Measurements from ENCODE around the gene RAD54L.
"Not testable (repeated sequence)": the region's sequence is repeated elsewhere in the genome, so short reads cannot be mapped to it uniquely, and the experiment has no call there.

RAD54L gene

DNA sequence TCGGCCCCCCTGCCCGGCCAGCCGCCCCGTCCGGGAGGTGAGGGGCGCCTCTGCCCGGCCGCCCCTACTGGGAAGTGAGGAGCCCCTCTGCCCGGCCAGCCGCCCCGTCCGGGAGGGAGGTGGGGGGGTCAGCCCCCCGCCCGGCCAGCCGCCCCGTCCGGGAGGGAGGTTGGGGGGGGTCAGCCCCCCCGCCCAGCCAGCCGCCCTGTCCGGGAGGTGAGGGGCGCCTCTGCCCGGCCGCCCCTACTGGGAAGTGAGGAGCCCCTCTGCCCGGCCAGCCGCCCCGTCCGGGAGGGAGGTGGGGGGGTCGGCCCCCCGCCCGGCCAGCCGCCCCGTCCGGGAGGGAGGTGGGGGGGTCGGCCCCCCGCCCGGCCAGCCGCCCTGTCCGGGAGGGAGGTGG is 5.8 kb upstream of the RAD54L start:
- not testable (repeated sequence) for DNase-seq (ENCODE audit: low spot score)

- no peak for DNase-seq (ENCODE audit: low spot score)
These were observed 4.6 kb upstream of the RAD54L start for GRCh38 chr1:46242918-46243317.

DNA sequence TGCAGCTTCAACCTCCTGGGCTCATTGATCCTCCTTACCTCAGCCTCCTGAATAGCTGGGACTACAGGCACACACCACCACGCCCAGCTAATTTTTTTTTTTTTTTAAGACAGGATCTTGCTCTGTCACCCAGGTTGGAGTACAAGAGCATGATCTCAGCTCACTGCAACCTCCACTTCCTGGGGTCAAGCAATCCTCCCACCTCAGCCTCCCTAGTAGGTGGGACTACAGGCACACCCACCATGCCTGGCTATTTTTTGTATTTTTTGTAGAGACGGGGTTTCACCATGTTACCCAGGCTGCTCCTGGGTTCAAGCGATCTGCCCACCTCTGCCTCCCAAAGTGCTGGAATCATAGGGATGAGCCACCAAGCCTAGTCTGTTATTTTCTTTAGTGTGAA is 3.7 kb upstream of the RAD54L start:
- not testable (repeated sequence) for DNase-seq (ENCODE audit: low spot score)

- no peak for DNase-seq (ENCODE audit: low spot score)
These were observed 2.7 kb upstream of the RAD54L start for GRCh38 chr1:46244656-46245371.

GRCh38 chr1:46246136-46246535 is 1.4 kb upstream of the RAD54L start:
- DNase-seq (ENCODE audit: low spot score) = not testable (repeated sequence)

- DNase-seq (ENCODE audit: low spot score) = peak; percentile 97
These were observed 771 bp upstream of the RAD54L start for GRCh38 chr1:46246548-46247435.

- peak; percentile 63 for DNase-seq (ENCODE audit: low spot score)
These were observed 758 bp downstream of the RAD54L start for GRCh38 chr1:46248122-46248920.

GRCh38 chr1:46254668-46255067 is 7.1 kb downstream of the RAD54L start:
- DNase-seq (ENCODE audit: low spot score) = no peak

DNA sequence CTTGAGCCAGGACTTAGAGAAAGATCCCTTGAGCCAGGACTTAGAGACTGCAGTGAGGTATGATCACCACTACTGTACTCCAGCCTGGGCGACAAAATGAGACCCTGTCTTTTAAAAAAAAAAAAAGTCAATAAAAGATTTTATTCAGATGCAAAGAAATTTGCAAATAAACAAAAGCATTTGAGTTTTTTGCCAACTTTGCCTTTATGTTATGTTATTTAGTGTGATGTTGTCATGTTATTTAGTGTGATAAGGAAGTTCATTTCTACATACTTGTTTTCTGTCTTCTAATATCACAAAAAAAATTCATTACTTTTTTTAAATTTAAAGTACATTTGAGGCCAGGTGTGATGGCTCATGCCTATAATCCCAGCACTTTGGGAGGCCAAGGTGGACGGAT is 9.0 kb downstream of the RAD54L start:
- no peak for DNase-seq (ENCODE audit: low spot score)

DNA sequence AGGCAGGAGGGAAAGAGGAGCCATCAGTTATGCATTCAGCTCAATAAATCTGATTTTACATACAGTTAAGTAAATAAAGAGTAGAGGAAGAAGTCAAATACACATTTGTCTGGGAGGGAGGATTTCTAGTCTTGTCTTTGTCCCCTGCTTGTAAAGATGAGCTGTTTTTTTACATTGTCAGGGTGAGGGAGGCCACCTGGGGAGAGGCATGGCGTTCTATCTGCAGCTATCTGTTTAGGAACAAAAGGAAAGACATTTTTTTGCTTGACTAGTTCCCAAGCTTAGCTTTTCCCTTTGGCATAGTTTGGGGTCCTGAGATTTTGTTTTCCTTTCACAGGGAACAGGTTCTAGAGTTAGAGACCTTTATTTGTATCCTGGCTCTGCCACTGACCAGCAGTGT is 14.9 kb downstream of the RAD54L start:
- no peak for DNase-seq (ENCODE audit: low spot score)

DNA sequence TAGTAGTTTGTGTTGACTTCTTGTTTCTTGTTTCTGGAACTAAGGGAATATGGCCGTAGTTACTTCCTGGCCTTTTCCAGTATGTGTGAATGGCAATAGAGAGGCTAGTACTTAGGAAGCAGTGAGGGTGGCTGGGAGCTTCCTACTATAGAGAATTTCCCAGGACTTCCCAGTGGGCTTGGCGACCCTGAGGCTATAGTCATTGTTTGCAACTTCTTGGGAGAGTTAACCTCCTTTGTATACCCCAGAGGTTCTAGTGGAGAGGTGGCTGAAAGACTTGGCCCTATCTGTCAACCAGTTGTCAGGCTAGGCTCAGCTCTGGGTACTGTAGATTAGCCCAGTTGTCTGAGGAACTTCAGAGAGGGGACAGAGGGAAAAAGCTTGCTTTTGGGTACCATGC is 15.6 kb downstream of the RAD54L start:
- DNase-seq (ENCODE audit: low spot score) = no peak

DNA sequence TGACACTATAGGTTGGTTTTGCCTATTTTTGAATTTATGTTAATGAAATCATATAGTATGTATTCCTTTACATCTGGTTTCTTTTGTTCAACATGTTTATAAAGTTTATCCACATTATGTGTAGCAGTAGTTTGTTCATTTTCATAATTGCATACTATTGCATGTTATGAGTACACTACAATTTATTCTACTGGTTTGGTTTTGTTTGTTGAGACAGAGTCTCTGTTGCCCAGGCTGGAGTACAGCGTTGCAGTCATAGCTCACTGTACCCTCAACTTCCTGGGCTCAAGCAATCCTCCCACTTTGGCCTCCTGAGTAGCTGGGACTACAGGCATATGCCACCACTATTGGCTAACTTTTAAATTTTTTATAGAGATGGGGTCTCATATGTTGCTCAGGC is 21.0 kb downstream of the RAD54L start:
- no peak for DNase-seq (ENCODE audit: low spot score)

- no peak for DNase-seq (ENCODE audit: low spot score)
These were observed 26.9 kb downstream of the RAD54L start for GRCh38 chr1:46274225-46275029.

DNA sequence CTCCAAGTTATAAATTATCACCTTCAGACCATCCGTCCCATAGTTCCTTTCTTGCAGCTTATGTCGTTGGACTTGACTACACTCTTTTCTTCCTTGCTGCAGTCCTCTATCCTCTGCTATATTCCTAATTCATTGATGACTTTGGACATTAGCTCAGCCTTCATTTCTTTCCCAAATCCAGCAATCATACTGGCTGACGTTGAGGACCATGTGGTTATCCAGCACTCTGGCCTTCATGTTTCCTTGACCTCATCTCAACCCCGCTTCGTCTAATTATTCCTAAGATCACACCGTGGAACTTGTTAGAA is 27.4 kb downstream of the RAD54L start:
- DNase-seq (ENCODE audit: low spot score) = no peak

DNA sequence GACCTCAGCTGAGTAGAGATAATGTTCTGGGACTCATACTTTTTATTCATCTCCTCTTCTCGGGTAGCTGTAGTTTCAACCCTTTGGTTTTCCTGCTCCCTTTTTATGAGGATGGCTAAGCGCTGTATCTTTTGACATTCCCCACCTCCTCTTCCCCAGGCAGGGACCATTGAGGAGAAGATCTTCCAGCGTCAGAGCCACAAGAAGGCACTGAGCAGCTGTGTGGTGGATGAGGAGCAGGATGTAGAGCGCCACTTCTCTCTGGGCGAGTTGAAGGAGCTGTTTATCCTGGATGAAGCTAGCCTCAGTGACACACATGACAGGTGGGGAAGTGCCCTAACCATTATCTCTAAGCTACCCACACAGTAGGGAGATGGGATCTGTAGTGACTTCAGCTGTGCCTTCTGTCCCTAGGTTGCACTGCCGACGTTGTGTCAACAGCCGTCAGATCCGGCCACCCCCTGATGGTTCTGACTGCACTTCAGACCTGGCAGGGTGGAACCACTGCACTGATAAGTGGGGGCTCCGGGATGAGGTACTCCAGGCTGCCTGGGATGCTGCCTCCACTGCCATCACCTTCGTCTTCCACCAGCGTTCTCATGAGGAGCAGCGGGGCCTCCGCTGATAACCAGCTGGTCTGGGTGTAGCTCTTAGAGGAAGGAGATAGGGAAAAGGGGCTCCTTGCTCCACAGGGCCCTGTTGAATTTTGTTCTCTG is 30.3 kb downstream of the RAD54L start:
- DNase-seq (ENCODE audit: low spot score) = no peak

DNA sequence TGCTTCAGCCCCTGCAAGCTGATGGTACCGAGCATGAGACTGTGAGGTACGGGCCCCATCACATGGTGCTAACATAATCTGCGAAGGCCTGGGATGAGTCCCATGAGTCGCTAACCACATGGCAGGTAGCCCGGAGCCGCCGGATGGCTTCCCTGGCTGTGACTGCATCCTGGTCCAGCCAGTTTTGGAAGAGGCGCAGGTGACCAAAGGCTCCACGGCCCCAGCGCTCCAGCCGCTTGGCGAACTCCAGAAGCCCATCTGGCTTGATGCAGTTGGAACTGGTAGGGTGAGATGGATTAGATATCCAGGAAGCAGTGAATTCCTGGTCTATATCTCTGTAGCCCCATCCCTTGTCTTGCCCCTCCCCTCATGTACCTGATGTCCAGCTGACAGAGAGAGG is 31.2 kb downstream of the RAD54L start:
- DNase-seq (ENCODE audit: low spot score) = no peak

GRCh38 chr1:46280092-46280491 is 32.5 kb downstream of the RAD54L start:
- DNase-seq (ENCODE audit: low spot score) = no peak

DNA sequence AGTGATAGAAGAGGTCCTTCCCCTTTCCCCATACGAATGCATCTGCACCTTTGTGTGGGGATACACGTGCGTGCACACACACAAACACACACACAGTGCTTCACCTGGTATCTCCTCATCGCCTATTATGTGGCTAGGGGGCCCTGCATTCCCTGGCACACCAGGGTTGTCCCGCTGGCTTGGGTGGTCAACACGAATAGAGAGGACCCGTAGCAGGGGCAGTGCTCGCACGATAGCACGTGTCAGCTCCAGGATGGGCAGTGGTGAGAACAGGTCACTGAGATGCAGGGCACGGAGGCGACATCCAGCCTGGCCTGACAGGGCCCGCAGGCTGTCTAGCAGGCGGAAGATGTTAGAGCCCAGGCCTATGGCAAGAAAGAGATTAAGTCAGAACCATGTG is 33.5 kb downstream of the RAD54L start:
- no peak for DNase-seq (ENCODE audit: low spot score)

DNA sequence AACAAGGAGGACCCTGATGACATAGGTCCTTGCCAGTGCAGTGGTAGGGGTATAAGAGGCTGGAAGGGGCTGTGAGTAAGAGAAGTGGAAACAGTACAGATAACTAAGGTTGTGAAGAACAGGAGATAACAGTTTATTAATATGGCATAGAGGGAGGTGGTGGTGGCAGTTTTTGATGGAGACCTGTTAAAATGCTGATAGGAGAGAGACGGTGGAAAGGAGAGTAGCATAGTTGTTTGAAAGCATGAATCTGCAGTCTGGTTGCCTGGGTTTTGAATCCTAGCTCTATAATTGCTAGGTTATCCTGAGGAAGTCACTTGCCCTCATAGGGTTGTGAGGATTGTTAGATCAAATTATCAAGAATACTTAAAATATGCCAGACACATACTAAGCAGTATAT is 36.5 kb downstream of the RAD54L start:
- no peak for DNase-seq (ENCODE audit: low spot score)

DNA sequence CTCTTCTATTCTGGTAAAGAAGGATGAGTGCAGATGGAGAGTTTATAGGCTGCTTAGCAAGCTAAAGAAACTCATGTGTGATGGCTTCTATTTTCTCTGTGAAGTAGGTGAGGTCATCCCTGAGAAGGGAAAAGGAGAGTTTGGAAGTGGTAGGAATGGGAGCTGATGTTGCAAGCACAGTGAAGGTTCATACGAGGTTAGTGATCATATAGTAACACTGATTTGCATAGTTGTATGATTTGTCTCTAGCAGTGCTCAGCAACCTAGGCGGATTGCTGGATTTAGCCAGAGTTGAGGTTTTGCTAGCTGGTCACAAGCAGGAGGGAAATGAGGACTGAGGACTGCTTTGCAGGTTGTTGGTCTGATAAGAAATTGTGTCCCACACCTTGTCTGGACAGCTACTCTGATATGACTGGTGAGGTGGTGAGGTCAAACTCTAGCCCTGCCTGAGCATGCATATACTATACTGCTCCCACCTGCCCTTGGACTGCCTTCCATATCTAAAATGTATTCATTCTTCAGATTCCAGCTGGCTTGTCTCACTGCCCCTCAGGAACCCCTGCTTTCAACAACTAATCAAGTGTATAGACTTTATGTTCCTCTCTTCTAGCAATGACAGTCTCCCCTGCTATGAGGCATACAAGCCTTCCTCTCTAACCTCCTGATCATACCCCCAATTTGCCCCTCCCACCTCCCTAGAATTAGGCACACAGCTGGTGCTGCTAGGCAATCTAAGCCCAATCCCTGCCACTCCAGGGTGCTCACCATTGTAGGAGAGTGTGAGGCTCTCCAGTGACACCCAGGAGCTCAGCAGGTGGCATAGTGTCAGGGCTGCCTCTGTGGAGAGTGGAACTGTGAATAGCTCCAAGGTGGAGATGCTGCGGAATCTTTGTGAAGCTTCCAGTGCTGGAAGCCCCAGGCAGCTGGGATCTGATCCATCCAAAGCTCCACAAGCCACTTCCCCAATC is 37.3 kb downstream of the RAD54L start:
- DNase-seq (ENCODE audit: low spot score) = no peak
